GM23248 (cell line): ENCODE measurements around the gene ILK. TPM values are rescaled to one million over a fixed set of nuclear protein-coding genes. Genes with fewer than 3 reads are reported as not detected.

Experiments used
- DNase-seq: peaks from one replicate; pipeline ENCODE4 v3.0.0-alpha.2; 2015
- H2AFZ ChIP-seq: fragments of 200-600 bp; sonication (generic); 2 replicates; pipeline ENCODE4 v1.6.1; 2016; ENCODE audit warnings: antibody characterized with exemption
- H3F3A ChIP-seq: fragments of 200-600 bp; sonication (generic); 2 replicates; pipeline ENCODE4 v1.6.1; 2016; ENCODE audit warnings: mild to moderate bottlenecking, antibody characterized with exemption, mixed run types; ENCODE audit not compliant: insufficient read depth
- H3K27ac ChIP-seq: fragments of 200-600 bp; sonication (generic); 2 replicates; pipeline ENCODE4 v1.5.1; 2016; ENCODE audit warnings: mild to moderate bottlenecking
- H3K27me3 ChIP-seq: fragments of 200-600 bp; sonication (generic); replicated peaks from 2 replicates; pipeline ENCODE4 v1.6.1; 2016; ENCODE audit warnings: mild to moderate bottlenecking; ENCODE audit not compliant: insufficient read depth
- H3K36me3 ChIP-seq: fragments of 200-600 bp; sonication (generic); 2 replicates; pipeline ENCODE4 v1.6.1; 2016; ENCODE audit warnings: low read depth, mild to moderate bottlenecking
- H3K4me1 ChIP-seq: fragments of 200-600 bp; sonication (generic); 2 replicates; pipeline ENCODE4 v1.6.1; 2016; ENCODE audit warnings: mild to moderate bottlenecking; ENCODE audit not compliant: insufficient read depth
- H3K4me2 ChIP-seq: fragments of 200-600 bp; sonication (generic); one replicate; pipeline ENCODE4 v1.6.1; 2016; ENCODE audit warnings: mild to moderate bottlenecking; ENCODE audit not compliant: unreplicated experiment
- H3K4me3 ChIP-seq: fragments of 200-600 bp; sonication (generic); 2 replicates; pipeline ENCODE4 v1.5.1; 2016; ENCODE audit warnings: mild to moderate bottlenecking
- H3K79me2 ChIP-seq: fragments of 200-600 bp; sonication (generic); 2 replicates; pipeline ENCODE4 v1.6.1; 2016; ENCODE audit warnings: mild to moderate bottlenecking; ENCODE audit not compliant: insufficient read depth
- H3K9ac ChIP-seq: fragments of 200-600 bp; sonication (generic); 2 replicates; pipeline ENCODE4 v1.6.1; 2016; ENCODE audit warnings: mild to moderate bottlenecking
- H3K9me2 ChIP-seq: fragments of 200-600 bp; sonication (generic); 2 replicates; pipeline ENCODE4 v1.6.1; 2016; ENCODE audit warnings: mixed run types, mild to moderate bottlenecking, moderate library complexity; ENCODE audit not compliant: insufficient read depth
- H3K9me3 ChIP-seq: fragments of 200-600 bp; sonication (generic); one replicate; pipeline ENCODE4 v1.6.1; 2017; ENCODE audit warnings: low read depth
- H4K20me1 ChIP-seq: fragments of 200-600 bp; sonication (generic); 2 replicates; pipeline ENCODE4 v1.6.0; 2016; ENCODE audit not compliant: insufficient read depth
- EZH2 ChIP-seq: fragments of 200-600 bp; sonication (generic); IDR thresholded peaks from 2 replicates; pipeline ENCODE4 v1.6.1; 2018; ENCODE audit warnings: antibody characterized with exemption, mild to moderate bottlenecking; ENCODE audit not compliant: insufficient read depth, poor library complexity, severe bottlenecking
- EZH2phosphoT487 ChIP-seq: fragments of 200-600 bp; sonication (generic); IDR thresholded peaks from 2 replicates; pipeline ENCODE4 v1.6.1; 2018; ENCODE audit warnings: antibody characterized with exemption, moderate library complexity, mild to moderate bottlenecking, low read depth; ENCODE audit not compliant: insufficient read depth
- WGBS, 2 experiments: methylation state at CpG; one replicate each; pipeline ENCODE4 v1.1.6; 2015 to 2017; ENCODE audit warnings: low lambda C conversion rate in 2 of 2, low coverage in 1 of 2; ENCODE audit errors: missing lambda C conversion rate in 2 of 2; 5-methylcytosine and 5-hydroxymethylcytosine counted together
- in situ Hi-C: fragments of 300-500 bp; cut with MboI; formaldehyde crosslinking; loops from 2 replicates; pipeline ENCODE4 v1.15.0; 2020
- polyA plus RNA-seq: library from polyadenylated mRNA; unstranded; fragments of >200 nt; fragmentation: Nextera tagmentation; extraction: Ambion mirVana; gene quantifications from 2 replicates; pipeline ENCODE4 v1.2.1, GENCODE V29; 2016
- total RNA-seq: library from RNA; depleted of rRNA; stranded (reverse); fragments of >200 nt; shearing (Covaris generic); gene quantifications from 2 replicates; pipeline ENCODE4 v1.2.3, GENCODE V29; 2014

Gene ILK
- total and polyA plus RNA-seq, 2 experiments from 2014 or later = 242 to 256 TPM

DNA sequence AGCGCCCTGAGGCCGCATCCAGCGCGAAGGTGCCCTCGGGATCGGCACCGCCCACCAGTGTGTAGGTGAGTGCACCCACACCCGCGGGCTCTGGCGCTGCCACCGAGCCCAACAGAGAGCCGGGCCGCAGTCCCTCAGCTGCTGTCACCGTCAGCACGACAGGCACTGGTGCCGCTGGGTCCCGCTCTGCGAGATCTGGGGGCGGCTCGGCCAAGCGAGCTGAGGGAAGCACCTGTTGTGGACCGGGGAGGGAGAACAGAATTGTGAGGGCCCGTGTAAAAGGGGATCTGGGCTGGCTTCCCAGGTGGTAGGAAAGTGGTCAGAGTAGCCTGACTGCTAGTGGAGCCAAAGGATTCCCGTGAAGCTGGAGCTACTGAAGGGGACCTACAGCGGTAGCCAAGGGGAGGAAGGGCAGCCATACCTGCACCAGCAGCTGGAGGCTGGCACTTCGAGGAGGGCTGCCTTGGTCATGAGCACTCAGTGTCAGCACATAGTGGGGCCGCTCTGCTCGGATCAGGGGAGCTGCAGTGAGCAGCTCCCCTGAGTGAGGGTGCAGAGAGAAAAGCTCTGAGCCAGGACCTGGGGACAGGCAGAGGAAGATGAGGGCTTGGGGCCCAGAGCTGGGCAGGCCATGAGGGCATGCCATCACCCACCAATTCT, 27.2 kb downstream of the ILK start:
- Histone ChIP-seq H3K36me3 (no peaks in the 10 kb centered on the region), H4K20me1 (no peaks in the 10 kb centered on the region), H3K27me3 (no peaks in the 10 kb centered on the region), H3K27ac (no peak overlapping the region), H3K4me2 (no peak overlapping the region), H3F3A (peaks cover 9% of the 10 kb centered on the region), H3K79me2 (no peaks in the 10 kb centered on the region), H3K9me3 (no peaks in the 10 kb centered on the region), H3K4me3 (no peak overlapping the region), H3K4me1 (peaks cover 7% of the 10 kb centered on the region; the same call in 1 of the 2 replicates), H3K9ac (no peak overlapping the region), H2AFZ (no peak overlapping the region), H3K9me2 (no peaks in the 10 kb centered on the region)
- 96% methylated on average over 27 to 28 of the region's 28 CpGs for WGBS, 2 experiments
- DNase-seq = no peak
- in situ Hi-C loops = no loop called here
- TF ChIP-seq EZH2phosphoT487 = no peak
- no peak for TF ChIP-seq EZH2

- Histone ChIP-seq H3K9ac (no peak overlapping the region), H3K9me3 (no peaks in the 10 kb centered on the region), H3K36me3 (no peaks in the 10 kb centered on the region), H2AFZ (no peak overlapping the region), H3K79me2 (no peaks in the 10 kb centered on the region), H3K27ac (no peak overlapping the region), H3K4me1 (peaks cover 7% of the 10 kb centered on the region; the same call in 1 of the 2 replicates), H3K27me3 (no peaks in the 10 kb centered on the region), H4K20me1 (no peaks in the 10 kb centered on the region), H3F3A (peaks cover 9% of the 10 kb centered on the region), H3K4me2 (no peak overlapping the region), H3K9me2 (no peaks in the 10 kb centered on the region), H3K4me3 (no peak overlapping the region)
- DNase-seq = no peak
- in situ Hi-C loops = no loop called here
- no peak for TF ChIP-seq EZH2phosphoT487
- TF ChIP-seq EZH2 = no peak
- 90 to 92% methylated on average over 11 of the region's 11 CpGs for WGBS, 2 experiments
These were observed 27.9 kb downstream of the ILK start for GRCh38 chr11:6631361-6631890.

GRCh38 chr11:6632116-6633073, 28.8 kb downstream of the ILK start:
- no peak for DNase-seq
- TF ChIP-seq EZH2phosphoT487 = no peak
- Histone ChIP-seq H3K4me3 (no peak overlapping the region), H3K9ac (no peak overlapping the region), H3K27me3 (no peaks in the 10 kb centered on the region), H4K20me1 (no peaks in the 10 kb centered on the region), H3F3A (peaks cover 17% of the 10 kb centered on the region), H3K27ac (no peak overlapping the region), H3K9me2 (no peaks in the 10 kb centered on the region), H3K36me3 (no peaks in the 10 kb centered on the region), H3K4me1 (peaks cover 8% of the 10 kb centered on the region), H2AFZ (no peak overlapping the region), H3K4me2 (no peak overlapping the region), H3K9me3 (no peaks in the 10 kb centered on the region), H3K79me2 (no peaks in the 10 kb centered on the region)
- in situ Hi-C loops = no loop called here
- WGBS, 2 experiments = 86 to 88% methylated on average over 29 of the region's 29 CpGs

DNA sequence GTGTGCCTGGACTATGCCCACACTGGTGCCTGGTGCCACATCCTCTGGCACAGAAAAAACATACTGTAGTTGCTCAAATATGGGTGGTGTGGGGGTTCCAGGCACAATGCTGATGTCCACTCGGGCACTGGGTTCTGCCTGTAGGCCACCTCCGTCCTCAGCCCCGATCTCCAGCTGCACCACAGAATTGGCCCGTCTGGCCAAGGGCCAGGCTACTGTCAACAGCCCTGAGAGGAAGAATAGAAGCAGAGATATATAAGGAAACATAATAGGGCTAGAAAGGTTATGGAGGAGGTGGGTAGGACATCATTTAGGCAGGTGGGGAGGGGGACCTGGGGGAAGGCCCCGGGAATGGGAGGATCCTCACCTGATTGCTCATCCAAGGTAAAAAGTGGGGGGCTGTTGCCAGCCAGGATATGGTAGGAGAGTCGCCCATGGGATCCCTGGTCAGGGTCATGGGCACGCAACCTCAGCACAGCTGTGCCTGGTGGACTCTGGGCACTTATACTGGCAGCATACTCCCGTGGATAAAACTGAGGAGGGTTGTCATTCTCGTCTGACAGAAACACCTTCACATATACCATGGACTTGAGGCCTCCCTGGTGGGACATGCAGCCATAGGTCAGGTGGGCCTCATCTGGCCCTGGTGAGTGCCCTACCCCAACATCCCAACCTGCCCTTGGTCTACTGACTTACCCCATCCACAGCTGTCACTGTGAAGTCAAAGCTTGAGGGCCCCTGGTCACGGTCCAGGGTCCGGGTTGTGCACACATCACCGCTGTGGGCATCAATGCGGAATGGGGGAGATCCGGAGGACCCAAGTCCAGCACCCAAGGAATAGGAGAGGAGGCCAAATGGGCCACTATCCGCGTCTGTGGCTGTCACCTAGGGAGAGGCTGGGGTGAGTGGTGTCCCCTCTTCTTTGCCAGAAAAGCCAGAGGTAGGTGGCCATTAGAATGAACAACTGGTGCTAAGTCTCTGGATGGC, 30.1 kb downstream of the ILK start:
- H4K20me1 ChIP-seq = no peaks in the 10 kb centered on the region
- no peak overlapping the region for H3K4me2 ChIP-seq
- no peak overlapping the region for H2AFZ ChIP-seq
- no peak for TF ChIP-seq EZH2
- no peak for TF ChIP-seq EZH2phosphoT487
- H3F3A ChIP-seq = peaks cover 28% of the 10 kb centered on the region
- H3K4me3 ChIP-seq = no peak overlapping the region
- H3K79me2 ChIP-seq = no peaks in the 10 kb centered on the region
- H3K27me3 ChIP-seq = no peaks in the 10 kb centered on the region
- no peaks in the 10 kb centered on the region for H3K36me3 ChIP-seq
- in situ Hi-C loops = no loop called here
- no peak for DNase-seq
- 88 to 90% methylated on average over 15 to 16 of the region's 16 CpGs for WGBS, 2 experiments
- no peaks in the 10 kb centered on the region for H3K9me2 ChIP-seq
- H3K4me1 ChIP-seq = peaks cover 21% of the 10 kb centered on the region
- no peaks in the 10 kb centered on the region for H3K9me3 ChIP-seq
- H3K27ac ChIP-seq = no peak overlapping the region
- H3K9ac ChIP-seq = no peak overlapping the region
